ENCODE results near the gene PSD4.
"Not testable (repeated sequence)": the region's sequence is repeated elsewhere in the genome, so short reads cannot be mapped to it uniquely, and the experiment has no call there.

The PSD4 gene

DNA sequence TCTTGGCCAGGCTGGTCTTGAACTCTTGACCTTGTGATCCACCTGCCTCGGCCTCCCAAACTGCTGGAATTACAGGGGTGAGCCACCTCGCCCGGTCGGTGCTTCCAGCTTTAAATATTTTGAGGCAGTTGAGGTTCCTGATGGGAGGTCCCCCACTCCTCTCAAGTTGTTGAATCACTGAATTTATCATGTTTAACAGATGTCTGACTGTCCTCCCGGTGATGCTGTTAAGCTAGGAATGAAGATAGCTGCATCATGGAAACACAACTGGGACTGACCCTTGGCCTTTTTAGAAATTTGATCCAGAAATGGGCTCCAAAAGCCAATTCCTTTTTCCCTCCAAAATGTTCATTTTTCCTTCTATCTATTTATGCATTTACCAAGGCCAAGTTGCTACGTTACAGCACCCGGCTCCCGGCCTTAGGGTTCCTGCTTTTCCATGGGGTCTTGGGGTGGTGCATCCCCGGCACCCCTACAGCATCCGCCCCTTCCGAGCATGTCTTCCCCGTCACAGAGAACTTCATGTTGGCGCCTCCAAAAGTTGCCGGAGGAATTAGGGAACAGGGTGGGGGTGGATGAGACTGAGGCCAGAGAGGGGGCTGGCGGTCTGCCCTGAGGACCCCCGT is 61.1 kb downstream of the PSD4 start:
- Histone ChIP-seq H3K27ac (no peak overlapping the region), H3K4me3 (ENCODE audit: low read depth, low read length) (no peak overlapping the region), H3K9me3 (ENCODE audit: severe bottlenecking) (no peaks in the 10 kb centered on the region), H3K27me3 (ENCODE audit: insufficient read depth, low read depth, severe bottlenecking) (no peaks in the 10 kb centered on the region), H3K36me3 (no peaks in the 10 kb centered on the region)
- DNase-seq: no peak
- TF ChIP-seq, protein P1, sequence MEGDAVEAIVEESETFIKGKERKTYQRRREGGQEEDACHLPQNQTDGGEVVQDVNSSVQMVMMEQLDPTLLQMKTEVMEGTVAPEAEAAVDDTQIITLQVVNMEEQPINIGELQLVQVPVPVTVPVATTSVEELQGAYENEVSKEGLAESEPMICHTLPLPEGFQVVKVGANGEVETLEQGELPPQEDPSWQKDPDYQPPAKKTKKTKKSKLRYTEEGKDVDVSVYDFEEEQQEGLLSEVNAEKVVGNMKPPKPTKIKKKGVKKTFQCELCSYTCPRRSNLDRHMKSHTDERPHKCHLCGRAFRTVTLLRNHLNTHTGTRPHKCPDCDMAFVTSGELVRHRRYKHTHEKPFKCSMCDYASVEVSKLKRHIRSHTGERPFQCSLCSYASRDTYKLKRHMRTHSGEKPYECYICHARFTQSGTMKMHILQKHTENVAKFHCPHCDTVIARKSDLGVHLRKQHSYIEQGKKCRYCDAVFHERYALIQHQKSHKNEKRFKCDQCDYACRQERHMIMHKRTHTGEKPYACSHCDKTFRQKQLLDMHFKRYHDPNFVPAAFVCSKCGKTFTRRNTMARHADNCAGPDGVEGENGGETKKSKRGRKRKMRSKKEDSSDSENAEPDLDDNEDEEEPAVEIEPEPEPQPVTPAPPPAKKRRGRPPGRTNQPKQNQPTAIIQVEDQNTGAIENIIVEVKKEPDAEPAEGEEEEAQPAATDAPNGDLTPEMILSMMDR (IDR thresholded peaks at IDR 0.05; ENCODE audit: low read depth, low read length): no peak

DNA sequence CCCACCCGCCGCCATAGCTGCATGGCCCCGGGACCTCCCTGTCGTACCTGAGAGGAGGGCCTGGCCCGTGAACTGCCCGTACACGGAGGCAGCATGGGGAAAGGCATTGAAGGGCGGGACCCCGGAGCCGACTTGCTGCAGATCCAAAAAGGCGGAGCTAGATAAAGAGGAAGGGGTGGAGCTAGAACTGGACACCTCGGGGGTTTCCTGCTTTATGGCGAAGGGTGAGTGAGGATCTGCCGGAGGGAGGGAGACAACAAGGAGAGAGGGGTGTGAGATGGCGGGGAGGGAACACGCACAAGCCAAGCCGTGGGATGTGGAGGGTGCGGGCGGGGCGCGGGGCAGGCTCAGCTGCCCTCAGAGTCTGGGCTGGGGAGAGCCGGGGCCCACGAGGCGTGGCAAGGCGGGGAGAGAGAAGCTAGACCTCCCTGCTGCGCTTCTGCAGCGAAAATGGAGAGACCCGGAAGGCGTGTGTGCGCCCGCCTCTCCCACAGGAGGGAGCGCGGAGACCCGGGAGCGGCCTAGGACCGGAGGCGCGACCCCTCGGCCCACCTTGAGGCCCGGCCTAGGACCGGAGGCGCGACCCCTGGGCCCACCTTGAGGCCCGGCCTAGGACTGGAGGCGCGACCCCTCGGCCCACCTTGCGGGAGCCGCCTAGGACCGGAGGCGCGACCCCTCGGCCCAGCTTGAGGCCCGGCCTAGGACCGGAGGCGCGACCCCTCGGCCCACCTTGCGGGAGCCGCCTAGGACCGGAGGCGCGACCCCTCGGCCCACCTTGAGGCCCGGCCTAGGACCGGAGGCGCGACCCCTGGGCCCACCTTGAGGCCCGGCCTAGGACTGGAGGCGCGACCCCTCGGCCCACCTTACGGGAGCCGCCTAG is 61.8 kb downstream of the PSD4 start:
- not testable (repeated sequence) for H3K27me3 ChIP-seq (ENCODE audit: insufficient read depth, low read depth, severe bottlenecking); H3K4me3 ChIP-seq (ENCODE audit: low read depth, low read length); H3K9me3 ChIP-seq (ENCODE audit: severe bottlenecking); H3K36me3 ChIP-seq; H3K27ac ChIP-seq; DNase-seq

DNA sequence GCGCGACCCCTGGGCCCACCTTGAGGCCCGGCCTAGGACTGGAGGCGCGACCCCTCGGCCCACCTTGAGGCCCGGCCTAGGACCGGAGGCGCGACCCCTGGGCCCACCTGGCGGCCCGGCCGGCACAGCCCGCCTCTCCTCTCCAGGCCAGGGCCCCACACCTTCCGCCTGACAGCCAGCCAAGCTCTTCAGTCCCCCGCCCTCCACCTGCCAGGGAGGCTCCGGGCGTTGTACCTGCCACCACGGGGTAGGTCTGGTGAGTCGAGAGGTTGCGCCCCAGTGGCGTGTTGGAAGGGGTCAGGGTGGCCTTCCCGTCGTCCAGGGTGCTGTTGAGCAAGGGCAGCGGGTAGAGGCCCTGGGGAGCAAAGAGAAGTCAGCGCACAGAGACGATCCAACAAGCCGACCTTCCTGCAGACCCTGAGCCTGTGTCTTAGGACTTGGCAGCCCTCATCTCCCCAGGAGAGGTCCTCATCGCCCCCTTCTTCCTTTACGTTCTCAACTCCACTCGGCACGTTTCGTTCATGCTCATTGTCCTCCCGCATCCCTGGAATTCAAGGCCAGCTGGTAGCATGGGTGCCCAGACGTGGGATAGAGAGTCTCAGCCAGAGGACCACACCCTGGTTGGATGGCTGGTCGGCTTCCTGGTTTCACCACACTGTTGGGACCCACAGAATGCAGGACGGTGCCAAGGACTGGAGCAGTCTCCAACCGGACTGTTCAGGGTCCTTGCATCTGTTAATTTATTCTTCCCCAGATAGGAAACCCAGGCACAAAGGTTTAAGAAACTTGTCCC is 62.8 kb downstream of the PSD4 start:
- no peaks in the 10 kb centered on the region for H3K36me3 ChIP-seq
- no peak for DNase-seq
- TF ChIP-seq, protein P1 (IDR thresholded peaks at IDR 0.05; ENCODE audit: low read depth, low read length): no peak
- no peaks in the 10 kb centered on the region for H3K9me3 ChIP-seq (ENCODE audit: severe bottlenecking)
- H3K4me3 ChIP-seq (ENCODE audit: low read depth, low read length): no peak overlapping the region
- no peaks in the 10 kb centered on the region for H3K27me3 ChIP-seq (ENCODE audit: insufficient read depth, low read depth, severe bottlenecking)
- no peak overlapping the region for H3K27ac ChIP-seq

DNA sequence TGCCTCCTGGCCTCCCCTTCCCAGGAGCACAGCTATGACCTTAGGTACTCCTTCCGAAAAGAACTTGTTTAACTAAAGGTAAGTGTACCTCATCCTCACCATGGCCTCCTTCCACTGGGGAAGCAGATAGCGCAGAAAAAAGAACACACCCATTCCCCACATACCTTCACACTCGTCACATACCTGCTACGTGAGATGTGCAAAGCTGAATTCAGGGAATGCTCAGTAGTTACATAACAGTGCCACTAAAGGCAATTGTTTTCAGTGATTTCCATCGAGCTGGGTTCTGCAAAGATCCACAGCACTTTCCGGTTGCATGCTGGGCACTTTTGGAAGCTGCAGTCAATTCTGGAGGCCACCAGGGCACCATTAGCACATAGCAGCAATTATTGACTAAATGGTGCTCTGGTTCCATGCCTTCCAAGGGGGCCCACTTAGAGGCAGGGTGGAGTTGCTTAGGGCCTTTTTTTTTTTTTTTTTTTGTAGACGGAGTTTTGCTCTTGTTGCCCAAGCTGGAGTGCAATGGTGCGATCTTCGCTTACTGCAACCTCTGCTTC is 63.9 kb downstream of the PSD4 start:
- H3K27ac ChIP-seq: no peak overlapping the region
- no peaks in the 10 kb centered on the region for H3K36me3 ChIP-seq
- no peaks in the 10 kb centered on the region for H3K27me3 ChIP-seq (ENCODE audit: insufficient read depth, low read depth, severe bottlenecking)
- H3K9me3 ChIP-seq (ENCODE audit: severe bottlenecking): no peaks in the 10 kb centered on the region
- no peak overlapping the region for H3K4me3 ChIP-seq (ENCODE audit: low read depth, low read length)
- DNase-seq: no peak
- TF ChIP-seq, protein P1 (IDR thresholded peaks at IDR 0.05; ENCODE audit: low read depth, low read length): no peak

DNA sequence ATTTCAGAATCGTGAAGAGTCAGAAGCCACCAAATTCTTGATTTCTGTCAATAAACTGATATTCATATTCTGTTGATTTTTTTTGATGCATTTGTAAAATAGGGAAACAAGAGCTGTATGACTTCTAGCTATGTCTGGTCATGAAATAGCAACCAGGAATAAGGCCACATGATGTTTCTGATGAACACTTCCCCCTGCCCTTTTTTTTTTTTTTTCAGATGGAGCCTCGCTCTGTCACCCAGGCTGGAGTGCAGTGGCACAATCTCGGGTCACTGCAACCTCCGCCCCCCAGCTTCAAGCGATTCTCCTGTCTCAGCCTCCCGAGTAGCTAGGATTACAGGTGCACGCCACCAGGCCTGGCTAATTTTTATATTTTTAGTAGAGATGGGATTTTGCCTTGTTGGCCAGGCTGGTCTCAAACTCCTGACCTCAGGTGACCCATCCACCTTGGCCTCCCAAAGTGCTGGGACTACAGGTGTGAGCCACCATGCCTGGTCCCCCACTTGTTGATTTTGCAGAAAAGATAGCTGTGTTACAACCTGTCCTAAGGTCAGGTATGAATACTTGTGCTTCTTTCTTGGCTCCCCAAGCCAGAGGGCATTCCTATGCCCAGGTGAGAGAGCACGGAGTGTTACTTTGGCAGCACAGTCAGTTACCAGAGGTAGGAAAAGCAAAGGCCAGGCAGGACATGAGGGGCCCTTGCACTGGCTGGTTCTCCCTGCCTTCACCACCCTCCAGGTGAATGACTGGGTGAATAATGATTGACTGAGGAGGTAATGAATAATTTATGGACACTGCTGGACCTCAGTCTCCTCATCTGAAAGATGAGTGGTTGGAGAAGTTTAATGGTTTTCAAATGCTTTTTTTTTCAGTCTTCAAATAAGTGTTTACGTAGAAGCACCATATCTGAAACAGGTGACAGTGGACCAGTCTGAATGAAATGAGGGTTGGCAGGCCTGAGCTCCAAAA is 65.4 kb downstream of the PSD4 start:
- no peak overlapping the region for H3K4me3 ChIP-seq (ENCODE audit: low read depth, low read length)
- H3K27ac ChIP-seq: no peak overlapping the region
- TF ChIP-seq, protein P1 (IDR thresholded peaks at IDR 0.05; ENCODE audit: low read depth, low read length): no peak
- no peak for DNase-seq
- no peaks in the 10 kb centered on the region for H3K9me3 ChIP-seq (ENCODE audit: severe bottlenecking)
- no peaks in the 10 kb centered on the region for H3K36me3 ChIP-seq
- no peaks in the 10 kb centered on the region for H3K27me3 ChIP-seq (ENCODE audit: insufficient read depth, low read depth, severe bottlenecking)
